Heart right ventricle (tissue), 12 donors: Measurements from ENCODE around the gene PNISR. TPM values are rescaled to one million over a fixed set of nuclear protein-coding genes. Genes with fewer than 3 reads are reported as not detected.

ENCODE experiments used
- polyA plus RNA-seq, 2 donors: library from polyadenylated mRNA; stranded (reverse); fragments of 200-250 nt; gene quantifications; one replicate each; pipeline ENCODE4 v1.2.3, GENCODE V29; 2013
- total RNA-seq, 10 donors: library from RNA; stranded (reverse); fragmentation: NEBNext Ultra II Directional in 3 of 10; extraction: Animal tissue kit (Norgen Biotek cat#: 25700) in 3 of 10; gene quantifications; one replicate each; pipeline versions ENCODE4 v1.2.1 to v1.2.4, GENCODE V29; 2021 to 2023
- donor health status: ischemic (EF 13 %, LVEDD 7.1; RV severe dilation, severe dysfunction).
- donor health status: healthy with polysubstance abuse.
- donor health status: DM: no; HTN: yes; CAD: no.
- donor health status: DM: no; HTN: no; CAD: no.
- donor health status: ischemic (EF 25% LVEDD 6.9; RV normal size, moderate dysfunction).
- donor health status: ischemic (EF 25% LVEDD 5.7; RV mildly dilated, moderate dysfunction).
- donor health status: healthy.
- donor health status: nonischemic (EF 11% LVEDD 7.7; RV severe dilation, severe dysfunction).
- donor health status: DM: yes; HTN: yes; CAD: no.
- donor health status: PGD.
- donor health status: ischemic (EF 29% LVEDD 5.4; RV normal size, mild dysfunction).
- donor health status: nonischemic (EF 23%, LVEDD 6.1; RV moderate dilation, normal function).

The PNISR gene
- total and polyA plus RNA-seq, 12 donors: 17.8 to 105 (median 50.1) TPM

Other genes with a start within 250 kb of the PNISR start
- gene FAXC, start 75.6 kb downstream of the PNISR start, total RNA-seq: 1 to 10 TPM in 1 of 10 donors, under 1 TPM in 4, not detected in 5; 0.14 to 1.3 (median 0.36) TPM
- under 1 TPM; 0.07 to 0.44 TPM for gene FAXC, start 75.6 kb downstream of the PNISR start, polyA plus RNA-seq
- gene COQ3, start 31.1 kb downstream of the PNISR start, total RNA-seq: 10 to 100 TPM; 22.4 to 41.5 (median 33.4) TPM
- gene COQ3, start 31.1 kb downstream of the PNISR start, polyA plus RNA-seq: 10 to 100 TPM; 28.9 to 35.5 TPM
- 10 to 100 TPM in 7 of 10 donors, 1 to 10 TPM in 3; 7.4 to 14.8 (median 11.4) TPM for gene USP45, start 90.1 kb upstream of the PNISR start, total RNA-seq
- 1 to 10 TPM; 2.5 to 5.9 TPM for gene USP45, start 90.1 kb upstream of the PNISR start, polyA plus RNA-seq
- 10 to 100 TPM; 14.2 to 24.1 (median 18.6) TPM for gene CCNC, start 143.4 kb upstream of the PNISR start, total RNA-seq
- 10 to 100 TPM; 14.2 to 26.6 TPM for gene CCNC, start 143.4 kb upstream of the PNISR start, polyA plus RNA-seq
- not detected for gene PRDM13, start 181.5 kb upstream of the PNISR start, total RNA-seq
- not detected for gene PRDM13, start 181.5 kb upstream of the PNISR start, polyA plus RNA-seq